HG03460 (cell line): ENCODE measurements around the gene SSRP1.

Experiments used
- ATAC-seq: cut with Tn5 transposase; IDR thresholded peaks from one replicate; pipeline ENCODE4 v1.9.1; 2021; ENCODE audit not compliant: unreplicated experiment

SSRP1 gene

GRCh38 chr11:57276169-57276970, 59.3 kb downstream of the SSRP1 start:
- no peak for ATAC-seq
